Loucy (cell line): Measurements from ENCODE around the gene RALGAPB.

Source experiments
- H2AFZ ChIP-seq: fragments of 200-600 bp; sonication (generic); 2 replicates; pipeline ENCODE4 v1.6.0; 2016; ENCODE audit warnings: antibody characterized with exemption, mild to moderate bottlenecking, low read length, moderate library complexity
- H3F3A ChIP-seq: fragments of 200-600 bp; 2 replicates; pipeline ENCODE4 v1.6.0; 2016; ENCODE audit warnings: antibody characterized with exemption, low read depth, mild to moderate bottlenecking
- H3K27me3 ChIP-seq: fragments of 200-600 bp; sonication (generic); 2 replicates; pipeline ENCODE4 v1.6.1; 2014; ENCODE audit warnings: low read length, mild to moderate bottlenecking; ENCODE audit not compliant: insufficient read depth, poor library complexity, severe bottlenecking
- H3K36me3 ChIP-seq: fragments of 200-600 bp; sonication (generic); 2 replicates; pipeline ENCODE4 v1.6.1; 2016; ENCODE audit warnings: low read length; ENCODE audit not compliant: insufficient read depth
- H3K4me1 ChIP-seq: fragments of 200-600 bp; sonication (generic); 2 replicates; pipeline ENCODE4 v1.5.1; 2014; ENCODE audit warnings: low read length, mild to moderate bottlenecking; ENCODE audit not compliant: insufficient read depth, poor library complexity, severe bottlenecking
- H3K4me2 ChIP-seq: fragments of 200-600 bp; sonication (generic); 2 replicates; pipeline ENCODE4 v1.6.0; 2014; ENCODE audit warnings: antibody characterized with exemption, low read length, low read depth, mild to moderate bottlenecking; ENCODE audit not compliant: poor library complexity, severe bottlenecking
- H3K4me3 ChIP-seq: fragments of 200-600 bp; sonication (generic); 2 replicates; pipeline ENCODE4 v1.5.1; 2014; ENCODE audit warnings: low read length, mild to moderate bottlenecking, mixed read lengths; ENCODE audit not compliant: poor library complexity, severe bottlenecking
- H3K79me2 ChIP-seq: fragments of 200-600 bp; sonication (generic); 2 replicates; pipeline ENCODE4 v1.6.1; 2014; ENCODE audit warnings: low read length; ENCODE audit not compliant: insufficient read depth
- H3K9ac ChIP-seq: fragments of 200-600 bp; sonication (generic); 2 replicates; pipeline ENCODE4 v1.6.0; 2014; ENCODE audit warnings: mild to moderate bottlenecking, low read depth, low read length, moderate library complexity; ENCODE audit not compliant: poor library complexity, severe bottlenecking
- H3K9me2 ChIP-seq: fragments of 200-600 bp; sonication (generic); replicated peaks from 2 replicates; pipeline ENCODE4 v1.6.1; 2016; ENCODE audit warnings: low read depth, low read length, mixed read lengths
- H3K9me3 ChIP-seq: fragments of 200-600 bp; sonication (generic); 2 replicates; pipeline ENCODE4 v1.6.1; 2014; ENCODE audit warnings: mild to moderate bottlenecking, antibody characterized with exemption, low read length, low read depth; ENCODE audit not compliant: insufficient read depth
- H4K20me1 ChIP-seq: fragments of 200-600 bp; sonication (generic); 2 replicates; pipeline ENCODE4 v1.6.0; 2014; ENCODE audit warnings: antibody characterized with exemption, low read length, mild to moderate bottlenecking; ENCODE audit not compliant: insufficient read depth, poor library complexity, severe bottlenecking
- CTCF ChIP-seq: fragments of 200-600 bp; sonication (generic); conservative IDR thresholded peaks from 2 replicates; pipeline ENCODE4 v1.5.1; 2014; ENCODE audit warnings: mild to moderate bottlenecking, antibody characterized with exemption, low read length
- EZH2phosphoT487 ChIP-seq: fragments of 200-600 bp; IDR thresholded peaks from 2 replicates; pipeline ENCODE4 v1.6.1; 2018; ENCODE audit warnings: antibody characterized with exemption, mild to moderate bottlenecking, moderate library complexity, borderline replicate concordance

RALGAPB gene

GRCh38 chr20:38625896-38626295, 153.3 kb downstream of the RALGAPB start:
- no peak for TF ChIP-seq EZH2phosphoT487
- no peak for TF ChIP-seq CTCF
- no peaks in the 10 kb centered on the region for H3K4me1 ChIP-seq

GRCh38 chr20:38626921-38627659, 154.4 kb downstream of the RALGAPB start:
- H2AFZ ChIP-seq: no peak overlapping the region
- no peaks in the 10 kb centered on the region for H3K9me2 ChIP-seq
- H3F3A ChIP-seq: no peaks in the 10 kb centered on the region
- H3K4me1 ChIP-seq: no peaks in the 10 kb centered on the region
- no peak overlapping the region for H3K9ac ChIP-seq
- H4K20me1 ChIP-seq: no peaks in the 10 kb centered on the region
- peaks cover 4% of the 10 kb centered on the region for H3K27me3 ChIP-seq
- no peak for TF ChIP-seq EZH2phosphoT487
- TF ChIP-seq CTCF: no peak
- no peaks in the 10 kb centered on the region for H3K9me3 ChIP-seq
- H3K4me2 ChIP-seq: no peak overlapping the region
- H3K79me2 ChIP-seq: no peaks in the 10 kb centered on the region
- H3K36me3 ChIP-seq: no peaks in the 10 kb centered on the region
- no peak overlapping the region for H3K4me3 ChIP-seq

More at GRCh38 chr20:38625896-38626295, 153.3 kb downstream of the RALGAPB start:
- H3K36me3 ChIP-seq: no peaks in the 10 kb centered on the region
- no peak overlapping the region for H3K4me2 ChIP-seq
- H2AFZ ChIP-seq: no peak overlapping the region
- no peaks in the 10 kb centered on the region for H3K9me2 ChIP-seq
- H3F3A ChIP-seq: no peaks in the 10 kb centered on the region
- no peaks in the 10 kb centered on the region for H3K79me2 ChIP-seq
- no peak overlapping the region for H3K9ac ChIP-seq
- no peak overlapping the region for H3K4me3 ChIP-seq
- no peaks in the 10 kb centered on the region for H3K9me3 ChIP-seq
- H4K20me1 ChIP-seq: no peaks in the 10 kb centered on the region
- H3K27me3 ChIP-seq: peaks cover 4% of the 10 kb centered on the region
